HG03280 (cell line): ENCODE measurements around the gene SLC39A1.
"Not testable (repeated sequence)": the region's sequence is repeated elsewhere in the genome, so short reads cannot be mapped to it uniquely, and the experiment has no call there.

ENCODE experiments used
- ATAC-seq: cut with Tn5 transposase; IDR thresholded peaks from one replicate; pipeline ENCODE4 v1.9.1; 2021; ENCODE audit warnings: mild to moderate bottlenecking, moderate library complexity; ENCODE audit not compliant: unreplicated experiment

Gene SLC39A1

GRCh38 chr1:153963030-153963849 lies at the start of gene SLC39A1:
Gene SLC39A1, minus strand, starts transcription at chr1:153963537. Its CDS starts 822 bp downstream, at chr1:153962715.
- ATAC-seq: peak; percentile 47

GRCh38 chr1:154012543-154012942 lies 49.2 kb upstream of the SLC39A1 start:
- not testable (repeated sequence) for ATAC-seq

GRCh38 chr1:154012129-154012528 lies 48.8 kb upstream of the SLC39A1 start:
- ATAC-seq: no peak

GRCh38 chr1:154006136-154006535 lies 42.8 kb upstream of the SLC39A1 start:
- ATAC-seq: no peak

- no peak for ATAC-seq
Measured at GRCh38 chr1:154000420-154000819, 37.1 kb upstream of the SLC39A1 start.

GRCh38 chr1:153996882-153997281 lies 33.5 kb upstream of the SLC39A1 start:
- not testable (repeated sequence) for ATAC-seq

GRCh38 chr1:153995640-153996039 lies 32.3 kb upstream of the SLC39A1 start:
- ATAC-seq: no peak

- no peak for ATAC-seq
Measured at GRCh38 chr1:153995202-153995601, 31.9 kb upstream of the SLC39A1 start.

- ATAC-seq: no peak
Measured at GRCh38 chr1:153991806-153992205, 28.5 kb upstream of the SLC39A1 start.

GRCh38 chr1:153991151-153991630 lies 27.9 kb upstream of the SLC39A1 start:
- no peak for ATAC-seq

GRCh38 chr1:153990468-153991150 lies 27.3 kb upstream of the SLC39A1 start, which contains the start of gene RPS27:
Gene RPS27, plus strand, starts transcription at chr1:153990762. Its CDS starts 35 bp downstream, at chr1:153990797.
- ATAC-seq: peak; percentile 66

- ATAC-seq: no peak
Measured at GRCh38 chr1:153987621-153988020, 24.3 kb upstream of the SLC39A1 start.

GRCh38 chr1:153985941-153986761 lies 22.8 kb upstream of the SLC39A1 start, which contains the start of gene RAB13:
Gene RAB13, minus strand, starts transcription at chr1:153986339. Its CDS starts 103 bp downstream, at chr1:153986236.
- no peak for ATAC-seq

GRCh38 chr1:153985341-153985912 lies 22.1 kb upstream of the SLC39A1 start:
- ATAC-seq: no peak

- ATAC-seq: no peak
Measured at GRCh38 chr1:153984123-153984894, 21.0 kb upstream of the SLC39A1 start.

- ATAC-seq: not testable (repeated sequence)
Measured at GRCh38 chr1:153981735-153982134, 18.4 kb upstream of the SLC39A1 start.

- not testable (repeated sequence) for ATAC-seq
Measured at GRCh38 chr1:153979091-153979490, 15.8 kb upstream of the SLC39A1 start.

- no peak for ATAC-seq
Measured at GRCh38 chr1:153978274-153978909, 15.1 kb upstream of the SLC39A1 start.
